Middle frontal gyrus (tissue), 1 donor: ENCODE measurements around the gene ABCC12.

Experiments used
- DNase-seq: peaks from one replicate; pipeline ENCODE4 v3.0.0-alpha.2; 2015; ENCODE audit warnings: low spot score; ENCODE audit errors: extremely low spot score

ABCC12 gene

GRCh38 chr16:48133455-48134211 lies 22.2 kb downstream of the ABCC12 start:
- DNase-seq: no peak

GRCh38 chr16:48132696-48133095 lies 23.1 kb downstream of the ABCC12 start:
- DNase-seq: no peak

GRCh38 chr16:48131201-48131935 lies 24.4 kb downstream of the ABCC12 start:
- DNase-seq: no peak

GRCh38 chr16:48129926-48130325 lies 25.9 kb downstream of the ABCC12 start:
- DNase-seq: no peak

GRCh38 chr16:48128769-48129168 lies 27.0 kb downstream of the ABCC12 start:
- DNase-seq: no peak

GRCh38 chr16:48126801-48127644 lies 28.8 kb downstream of the ABCC12 start:
- no peak for DNase-seq

GRCh38 chr16:48125888-48126287 lies 29.9 kb downstream of the ABCC12 start:
- no peak for DNase-seq

GRCh38 chr16:48124266-48124665 lies 31.5 kb downstream of the ABCC12 start:
- no peak for DNase-seq

GRCh38 chr16:48123104-48123788 lies 32.5 kb downstream of the ABCC12 start:
- DNase-seq: peak; percentile 49

- DNase-seq: no peak
Observed at GRCh38 chr16:48121276-48121675, 34.5 kb downstream of the ABCC12 start.

- no peak for DNase-seq
Observed at GRCh38 chr16:48118841-48119240, 37.0 kb downstream of the ABCC12 start.

GRCh38 chr16:48117217-48118105 lies 38.3 kb downstream of the ABCC12 start:
- DNase-seq: no peak

- DNase-seq: no peak
Observed at GRCh38 chr16:48115299-48115698, 40.5 kb downstream of the ABCC12 start.

GRCh38 chr16:48114410-48114809 lies 41.4 kb downstream of the ABCC12 start:
- no peak for DNase-seq

- DNase-seq: no peak
Observed at GRCh38 chr16:48113471-48113870, 42.3 kb downstream of the ABCC12 start.

- no peak for DNase-seq
Observed at GRCh38 chr16:48113001-48113400, 42.8 kb downstream of the ABCC12 start.

GRCh38 chr16:48112600-48112999 lies 43.2 kb downstream of the ABCC12 start:
- DNase-seq: no peak

- no peak for DNase-seq
Observed at GRCh38 chr16:48110982-48111381, 44.8 kb downstream of the ABCC12 start.

GRCh38 chr16:48110000-48110399 lies 45.8 kb downstream of the ABCC12 start:
- no peak for DNase-seq

- DNase-seq: no peak
Observed at GRCh38 chr16:48109475-48109874, 46.3 kb downstream of the ABCC12 start.
